Panc1 (cell line): Measurements from ENCODE around the gene TCF20. TPM values are rescaled to one million over a fixed set of nuclear protein-coding genes. Genes with fewer than 3 reads are reported as not detected.

Source experiments
- ATAC-seq: fragments of 200-7000 bp; cut with Tn5 transposase; 2 replicates; pipeline ENCODE4 v1.9.1; 2020; ENCODE audit warnings: mild to moderate bottlenecking, moderate library complexity
- BruUV-seq: library from RNA; stranded (reverse); fragments of 400-500 nt; replicated peaks from 2 replicates; lab custom pipeline; 2021; lab: Mats Ljungman, UMichigan
- CTCF ChIA-PET: fragments of 300-600 bp; sonication (Branson Sonifier 250); formaldehyde crosslinking; loops from one replicate; lab custom pipeline; 2022; ENCODE audit warnings: antibody characterized with exemption; lab: Charles Lee
- POLR2A ChIA-PET: fragments of 300-600 bp; sonication (Branson Sonifier 250); formaldehyde crosslinking; loops from one replicate; lab custom pipeline; 2022; ENCODE audit warnings: antibody characterized with exemption; lab: Charles Lee
- DNase-seq: peaks from one replicate; pipeline ENCODE4 v3.0.0-alpha.2; 2010; ENCODE audit warnings: low read depth, low spot score
- H3K27ac ChIP-seq: 2 replicates; pipeline ENCODE4 v1.5.1; 2011; ENCODE audit warnings: mild to moderate bottlenecking, low read length, inconsistent platforms
- H3K27me3 ChIP-seq: fragments of 200-500 bp; sonication (Bioruptor generic); 2 replicates; pipeline ENCODE4 v1.6.0; 2014; ENCODE audit warnings: low read length, inconsistent platforms; ENCODE audit not compliant: control insufficient read depth, insufficient read depth
- H3K36me3 ChIP-seq: fragments of 200-500 bp; sonication (Bioruptor generic); 2 replicates; pipeline ENCODE4 v1.5.1; 2014; ENCODE audit warnings: inconsistent platforms, mild to moderate bottlenecking, low read length, moderate library complexity; ENCODE audit not compliant: control insufficient read depth, insufficient read depth
- H3K4me1 ChIP-seq: 2 replicates; pipeline ENCODE4 v1.5.1; 2011; ENCODE audit warnings: inconsistent platforms, mild to moderate bottlenecking, low read length, moderate library complexity; ENCODE audit not compliant: control insufficient read depth, insufficient read depth
- H3K4me3 ChIP-seq, 2 experiments: 2 replicates each; pipeline ENCODE4 v1.5.1; 2011 to 2012; ENCODE audit warnings: low read depth in 2 of 2, low read length in 2 of 2, mild to moderate bottlenecking in 2 of 2, inconsistent platforms in 1 of 2, moderate library complexity in 1 of 2
- H3K9me3 ChIP-seq: fragments of 200-500 bp; sonication (Bioruptor generic); 2 replicates; pipeline ENCODE4 v1.5.1; 2014; ENCODE audit warnings: low read depth, mild to moderate bottlenecking, inconsistent platforms, low read length, moderate library complexity; ENCODE audit not compliant: control insufficient read depth, insufficient read depth
- CTCF ChIP-seq: fragments of 450-650 bp; IDR thresholded peaks from 2 replicates; pipeline ENCODE4 v1.5.1; 2017; ENCODE audit warnings: mild to moderate bottlenecking
- POLR2AphosphoS5 ChIP-seq: IDR thresholded peaks from 2 replicates; pipeline ENCODE4 v1.6.1; 2012; ENCODE audit warnings: mild to moderate bottlenecking, low read depth, low read length, moderate library complexity
- REST ChIP-seq, 2 experiments: IDR thresholded peaks; 2 replicates each; pipeline ENCODE4 v1.6.1; 2011 to 2012; ENCODE audit warnings: low read depth in 2 of 2, control low read depth in 1 of 2, low read length in 1 of 2, mild to moderate bottlenecking in 1 of 2, moderate library complexity in 1 of 2; ENCODE audit not compliant: insufficient read depth in 1 of 2
- SIN3A ChIP-seq: IDR thresholded peaks from 2 replicates; pipeline ENCODE4 v1.6.1; 2012; ENCODE audit warnings: low read depth, mild to moderate bottlenecking, low read length, moderate library complexity, borderline replicate concordance; ENCODE audit not compliant: insufficient read depth
- TCF7L2 ChIP-seq: IDR thresholded peaks from 2 replicates; pipeline ENCODE4 v1.6.1; 2011; ENCODE audit warnings: mild to moderate bottlenecking, low read depth, low read length, inconsistent platforms
- in situ Hi-C: cut with HindIII; loops from 2 replicates; pipeline ENCODE4 v1.10.0; 2016; ENCODE audit warnings: low sequenced_read_pairs, low pct_unique_long_range_greater_than_20kb
- intact Hi-C: fragments of 100-400 bp; cut with micrococcal nuclease; formaldehyde crosslinking; loops from one replicate; pipeline ENCODE4 v1.10.0; 2022; ENCODE audit not compliant: unreplicated experiment
- total RNA-seq: library from RNA; stranded (reverse); gene quantifications from one replicate; pipeline ENCODE4 v1.2.1, GENCODE V29; 2021; ENCODE audit not compliant: unreplicated experiment

The TCF20 gene
- total RNA-seq, 1 experiment from 2014 or later = 79.8 TPM

- CTCF ChIA-PET = interaction anchor here (0.5 kb wide), 1 partner anchor 34 kb away, joined by 4 read pairs; no protein-coding TSS in a partner anchor
- in situ Hi-C loops = no loop called here
These were observed 12.5 kb upstream of the TCF20 start for GRCh38 chr22:42282943-42283277.

GRCh38 chr22:42282252-42282942 lies 11.9 kb upstream of the TCF20 start:
- Histone ChIP-seq H3K4me3 (no peak overlapping the region), H3K27me3 (no peaks in the 10 kb centered on the region), H3K9me3 (no peaks in the 10 kb centered on the region), H3K36me3 (no peaks in the 10 kb centered on the region), H3K27ac (no peak overlapping the region), H3K4me1 (no peaks in the 10 kb centered on the region)
- ChIA-PET CTCF (interaction anchor here (0.5 to 0.7 kb wide), 2 partner anchors 35 to 39 kb away, joined by 3 to 4 read pairs; no protein-coding TSS in a partner anchor), POLR2A (no interaction called here)
- TF ChIP-seq POLR2AphosphoS5 = no peak
- TF ChIP-seq TCF7L2 = no peak
- no peak for TF ChIP-seq SIN3A
- no peak for TF ChIP-seq CTCF
- no TSS peak for BruUV-seq
- DNase-seq = no peak
- ATAC-seq = peak; percentile 33
- in situ Hi-C loops (no loop called here), intact Hi-C loops (no loop called here)

More at GRCh38 chr22:42282943-42283277, 12.5 kb upstream of the TCF20 start:
- DNase-seq = no peak
- Histone ChIP-seq H3K4me1 (no peaks in the 10 kb centered on the region), H3K27ac (no peak overlapping the region), H3K36me3 (no peaks in the 10 kb centered on the region), H3K4me3 (no peak overlapping the region), H3K9me3 (no peaks in the 10 kb centered on the region), H3K27me3 (no peaks in the 10 kb centered on the region)
- POLR2A ChIA-PET = no interaction called here
- no TSS peak for BruUV-seq
- intact Hi-C loops = no loop called here
- no peak for ATAC-seq
- TF ChIP-seq REST (IDR thresholded peaks at IDR 0.05; ENCODE audit: insufficient read depth in 1 of 2, low read depth in 2 of 2, low read length in 1 of 2) (no peak), POLR2AphosphoS5 (no peak), CTCF (no peak), TCF7L2 (no peak), SIN3A (no peak)
